DMS79 (cell line): ENCODE results near the gene CELA1.

Source experiments
- DNase-seq: peaks from one replicate; lab custom pipeline; 2025; lab: John Stamatoyannopoulos, UW

CELA1 gene

GRCh38 chr12:51374361-51374760, 27.9 kb upstream of the CELA1 start:
- no peak for DNase-seq

GRCh38 chr12:51373187-51373586, 26.7 kb upstream of the CELA1 start:
- no peak for DNase-seq

- DNase-seq, result no peak
Measured at GRCh38 chr12:51372021-51372420, 25.5 kb upstream of the CELA1 start.

- DNase-seq, result peak; percentile 78
Measured at GRCh38 chr12:51371295-51371953, 24.9 kb upstream of the CELA1 start.

GRCh38 chr12:51370667-51371066, 24.2 kb upstream of the CELA1 start:
- no peak for DNase-seq

- DNase-seq, result no peak
Measured at GRCh38 chr12:51369581-51369980, 23.1 kb upstream of the CELA1 start.

- DNase-seq, result no peak
Measured at GRCh38 chr12:51368640-51369517, 22.4 kb upstream of the CELA1 start.

GRCh38 chr12:51365276-51365675, 18.8 kb upstream of the CELA1 start:
- DNase-seq, result no peak

- DNase-seq, result no peak
Measured at GRCh38 chr12:51364001-51364400, 17.5 kb upstream of the CELA1 start.

- DNase-seq, result no peak
Measured at GRCh38 chr12:51362747-51363342, 16.4 kb upstream of the CELA1 start.

GRCh38 chr12:51362307-51362706, 15.8 kb upstream of the CELA1 start:
- DNase-seq, result no peak

GRCh38 chr12:51361161-51362016, 14.9 kb upstream of the CELA1 start:
- no peak for DNase-seq

GRCh38 chr12:51360315-51360714, 13.8 kb upstream of the CELA1 start:
- no peak for DNase-seq

GRCh38 chr12:51359851-51360250, 13.4 kb upstream of the CELA1 start:
- DNase-seq, result no peak

GRCh38 chr12:51358496-51358895, 12.0 kb upstream of the CELA1 start:
- DNase-seq, result no peak

- DNase-seq, result no peak
Measured at GRCh38 chr12:51357374-51358047, 11.0 kb upstream of the CELA1 start.

GRCh38 chr12:51351913-51352532, 5.5 kb upstream of the CELA1 start:
- DNase-seq, result no peak

GRCh38 chr12:51349026-51349425, 2.5 kb upstream of the CELA1 start:
- no peak for DNase-seq

- no peak for DNase-seq
Measured at GRCh38 chr12:51348116-51348515, 1.6 kb upstream of the CELA1 start.

- DNase-seq, result no peak
Measured at GRCh38 chr12:51345681-51346080, 798 bp downstream of the CELA1 start.

- no peak for DNase-seq
Measured at GRCh38 chr12:51343201-51343600, 3.3 kb downstream of the CELA1 start.
